NOMO-1 treated with dmso at 0.1 percent for 144 hours (cell line): Measurements from ENCODE around the gene NOX3.
"Not testable (repeated sequence)": the region's sequence is repeated elsewhere in the genome, so short reads cannot be mapped to it uniquely, and the experiment has no call there.

Experiments used
- DNase-seq: peaks from one replicate; lab custom pipeline; 2025; ENCODE audit not compliant: unreplicated experiment; lab: John Stamatoyannopoulos, UW

The NOX3 gene

GRCh38 chr6:155455766-155456165 lies at the start of gene NOX3:
Gene NOX3, minus strand, starts transcription at chr6:155455839. Its CDS starts 39 bp downstream, at chr6:155455800.
- no peak for DNase-seq

DNA sequence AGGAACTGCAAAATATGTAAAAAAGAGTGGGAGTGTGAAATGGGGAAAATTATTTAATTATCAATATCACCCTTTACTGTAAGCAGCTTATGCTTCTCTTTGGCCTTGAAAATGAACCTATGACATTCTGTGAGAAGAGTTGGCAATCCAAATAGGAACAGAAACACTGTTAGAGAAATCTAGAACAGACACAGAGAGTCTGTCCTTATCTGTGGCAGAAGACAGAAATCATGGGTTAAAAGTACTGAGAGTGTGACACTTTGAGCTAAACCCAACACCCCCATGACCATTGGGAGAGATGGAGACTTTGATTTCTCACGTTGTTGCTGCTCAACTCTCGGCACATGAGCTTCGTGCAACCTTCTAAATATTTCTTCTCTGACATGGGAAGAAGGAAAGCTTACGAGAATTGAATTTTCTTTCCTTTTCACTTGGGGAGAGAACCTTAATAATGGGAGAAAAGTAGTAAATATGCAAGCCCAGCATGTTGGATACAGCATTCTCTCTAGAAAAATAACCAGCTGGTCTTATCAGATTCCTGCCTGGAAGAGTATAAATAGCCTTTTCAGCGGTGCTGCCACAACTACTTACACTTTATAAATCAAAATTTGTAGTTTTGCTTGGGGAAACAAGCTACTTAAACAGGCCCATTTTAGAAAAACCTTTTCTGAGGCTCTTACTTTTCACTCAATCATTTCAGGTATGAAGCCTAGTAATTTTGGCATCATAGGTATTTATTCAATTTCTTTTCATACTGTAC lies 49.4 kb upstream of the NOX3 start:
- no peak for DNase-seq

- DNase-seq, result no peak
Measured at GRCh38 chr6:155502393-155502792, 46.8 kb upstream of the NOX3 start.

- DNase-seq, result no peak
Measured at GRCh38 chr6:155499574-155499973, 43.9 kb upstream of the NOX3 start.

DNA sequence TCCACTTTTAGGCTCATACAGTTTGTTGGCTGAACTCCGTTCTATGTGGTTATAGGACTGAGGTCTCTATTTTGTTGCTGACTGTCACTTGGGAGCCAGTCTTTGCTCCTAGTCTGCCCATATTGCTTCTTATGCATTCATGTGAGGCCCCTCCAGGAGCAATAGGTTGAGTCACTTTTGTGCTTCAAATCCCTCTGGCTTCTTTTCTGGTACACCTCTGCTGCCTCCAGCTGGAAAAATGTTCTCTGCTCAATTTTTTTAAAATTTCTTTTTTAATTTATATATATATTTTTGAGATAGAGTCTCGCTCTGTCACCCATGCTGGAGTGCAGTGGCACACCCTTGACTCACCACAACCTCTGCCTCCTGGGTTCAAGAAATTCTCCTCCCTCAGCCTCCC lies 42.7 kb upstream of the NOX3 start:
- no peak for DNase-seq

GRCh38 chr6:155497273-155497672 lies 41.6 kb upstream of the NOX3 start:
- no peak for DNase-seq

- peak; percentile 17 for DNase-seq
Measured at GRCh38 chr6:155495011-155495768, 39.6 kb upstream of the NOX3 start.

DNA sequence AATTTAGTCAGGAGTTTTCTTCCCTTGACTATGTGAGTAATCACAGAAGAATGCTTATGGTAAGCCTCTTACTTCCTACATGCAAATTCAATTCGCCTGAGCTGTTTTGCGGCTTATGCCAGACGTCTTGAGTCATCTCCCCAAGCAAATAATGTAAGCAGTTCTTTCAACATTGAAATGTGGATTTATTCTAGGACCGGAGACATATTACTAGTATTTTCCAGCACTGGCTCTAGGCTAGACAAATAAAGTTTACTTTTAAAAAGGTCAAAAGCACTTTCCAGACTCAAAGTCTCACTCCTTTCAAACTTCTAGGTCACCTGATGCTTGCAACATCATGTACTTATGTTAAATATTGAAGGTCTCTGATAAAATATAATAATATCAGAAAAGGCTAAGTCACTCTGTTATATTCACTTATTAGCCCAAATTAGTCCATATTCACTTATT lies 38.1 kb upstream of the NOX3 start:
- DNase-seq, result peak; percentile 44

DNA sequence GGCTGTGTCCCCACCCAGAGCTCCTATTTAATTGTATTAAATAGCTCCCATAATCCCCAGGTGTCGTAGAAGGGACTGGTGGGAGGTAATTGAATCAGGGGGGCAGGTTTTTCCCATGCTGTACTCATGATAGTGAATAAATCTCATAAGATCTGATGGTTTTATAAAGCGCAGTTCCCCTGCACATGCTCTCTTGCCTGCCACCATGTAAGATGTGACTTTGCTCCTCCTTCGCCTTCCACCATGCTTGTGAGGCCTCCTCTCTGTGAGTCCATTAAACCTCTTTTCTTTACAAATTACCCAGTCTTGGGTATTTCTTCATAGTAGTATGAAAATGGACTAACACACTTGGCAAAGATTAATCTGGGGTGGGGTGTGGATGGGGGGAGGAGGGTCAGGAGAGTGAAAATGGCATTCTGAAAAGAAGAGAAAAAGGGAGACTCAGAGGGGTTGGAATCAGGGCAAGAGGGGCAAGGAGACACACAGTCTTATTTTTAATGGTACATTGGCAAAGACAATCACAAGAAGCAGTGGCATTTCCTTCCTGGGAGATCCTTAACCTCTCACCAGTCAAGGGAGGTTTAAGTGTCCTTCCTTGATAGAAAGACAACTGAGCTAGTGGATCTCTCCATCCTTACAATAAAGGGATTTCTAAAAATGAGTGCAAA lies 37.5 kb upstream of the NOX3 start:
- no peak for DNase-seq

GRCh38 chr6:155492061-155492735 lies 36.6 kb upstream of the NOX3 start:
- DNase-seq, result no peak

- DNase-seq, result no peak
Measured at GRCh38 chr6:155491421-155491820, 35.8 kb upstream of the NOX3 start.

DNA sequence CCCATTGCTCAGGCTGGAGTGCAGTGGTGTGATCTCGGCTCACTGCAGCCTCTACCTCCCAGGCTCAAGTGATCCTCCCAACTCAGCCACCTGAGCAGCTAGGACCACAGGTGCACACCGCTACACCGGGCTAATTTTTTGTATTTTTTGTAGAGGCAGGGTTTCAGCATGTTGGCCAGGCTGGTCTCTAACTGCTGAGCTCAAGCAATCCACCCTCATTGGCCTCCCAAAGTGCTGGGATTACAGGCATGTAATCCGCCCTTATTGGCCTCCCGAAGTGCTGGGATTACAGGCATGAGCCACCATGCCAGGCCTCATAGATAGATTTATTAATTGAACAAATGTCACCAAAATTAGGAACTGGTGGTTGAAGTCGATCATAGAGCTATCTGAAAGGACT lies 32.6 kb upstream of the NOX3 start:
- DNase-seq, result not testable (repeated sequence)

GRCh38 chr6:155487371-155488130 lies 31.9 kb upstream of the NOX3 start:
- DNase-seq, result no peak

DNA sequence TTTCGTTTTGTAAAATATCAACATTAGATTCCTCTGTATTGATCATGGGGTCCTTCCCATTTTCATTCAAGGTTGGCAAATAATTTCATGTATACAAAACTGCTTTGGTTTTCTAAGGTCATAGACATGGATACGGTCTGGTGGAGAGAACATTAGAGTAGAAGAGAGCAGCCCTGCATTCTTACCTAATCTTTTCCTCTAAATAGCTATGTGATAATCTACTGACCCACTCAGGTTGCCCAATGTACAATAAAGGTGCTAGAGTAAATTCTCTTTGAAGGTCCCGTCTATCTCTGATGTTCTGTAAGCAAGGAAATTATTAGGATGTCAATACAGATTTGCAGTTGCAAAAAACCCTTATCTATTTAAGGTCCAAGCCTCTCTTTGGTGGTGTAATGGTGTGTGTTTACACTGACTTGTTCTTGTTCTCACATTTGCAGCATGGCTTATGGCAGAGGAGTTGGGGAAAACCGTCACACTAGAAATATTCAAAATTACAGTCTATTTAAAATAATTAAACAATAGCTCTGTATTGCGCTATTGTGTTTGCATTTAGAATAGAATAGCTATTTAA lies 31.2 kb upstream of the NOX3 start:
- no peak for DNase-seq

GRCh38 chr6:155485756-155486155 lies 30.1 kb upstream of the NOX3 start:
- DNase-seq, result no peak

DNA sequence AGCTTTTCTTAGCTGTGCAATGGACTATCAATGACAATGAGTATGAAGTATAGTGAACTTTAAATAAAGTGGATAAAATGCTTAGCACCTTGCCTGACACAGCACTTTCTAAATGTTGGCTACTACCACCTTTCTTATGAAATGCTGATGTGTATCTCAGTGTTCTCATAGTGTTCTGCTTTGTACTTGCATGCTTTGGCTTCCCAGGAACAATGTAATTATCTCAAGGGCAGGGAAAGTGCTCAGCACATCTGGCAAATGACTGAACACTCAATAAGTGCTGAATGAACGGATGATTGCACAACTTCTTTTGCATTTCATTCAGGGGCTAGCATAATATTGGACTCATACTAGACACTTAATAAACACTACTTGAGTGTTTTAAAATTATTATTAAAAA lies 28.2 kb upstream of the NOX3 start:
- no peak for DNase-seq

DNA sequence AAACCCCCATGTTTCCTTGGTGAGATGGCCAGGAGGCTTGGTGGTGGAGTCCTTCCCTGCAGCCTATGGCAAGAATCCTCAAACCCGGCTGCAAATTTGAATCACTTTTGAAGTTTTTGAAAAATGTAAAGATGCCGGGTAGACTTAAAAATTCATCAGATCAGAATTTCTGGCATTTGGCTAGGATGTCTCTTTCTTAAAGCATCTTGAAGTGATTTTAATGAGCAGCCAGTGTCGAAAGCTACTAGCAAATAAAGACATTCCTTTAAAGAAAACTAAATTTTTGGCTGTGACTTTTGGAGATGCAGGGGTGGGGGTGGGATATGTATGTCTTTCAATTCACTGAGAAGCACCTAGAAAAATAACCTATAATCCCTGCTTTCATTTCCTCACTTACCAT lies 25.6 kb upstream of the NOX3 start:
- no peak for DNase-seq

GRCh38 chr6:155473741-155474140 lies 18.1 kb upstream of the NOX3 start:
- no peak for DNase-seq

DNA sequence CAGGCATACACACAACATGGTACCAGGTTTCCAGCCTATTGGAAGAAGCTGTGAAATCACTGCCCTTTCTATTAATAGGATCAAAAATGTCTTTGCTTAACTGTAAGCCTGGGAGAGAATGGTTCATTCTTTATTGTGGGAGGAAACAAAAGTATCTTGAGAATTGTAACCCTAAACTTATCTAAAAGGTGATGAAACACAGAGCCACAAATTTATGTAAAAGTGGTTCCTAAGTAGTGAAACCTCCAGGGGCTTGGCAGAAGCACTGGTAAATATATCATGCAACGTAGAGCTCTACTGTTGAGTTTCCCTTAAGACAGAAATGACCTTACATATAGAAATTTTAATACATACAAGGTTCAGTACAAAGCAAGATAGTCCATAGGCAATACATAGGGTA lies 17.2 kb upstream of the NOX3 start:
- DNase-seq, result no peak

- not testable (repeated sequence) for DNase-seq
Measured at GRCh38 chr6:155470979-155471616, 15.5 kb upstream of the NOX3 start.
